ENCODE results near the gene C4orf17. TPM values are rescaled to one million over a fixed set of nuclear protein-coding genes. Genes with fewer than 3 reads are reported as not detected.

C4orf17 gene
- polyA plus RNA-seq, 1 of the 3 experiments (the other 2 are of a cell fraction) = not detected

DNA sequence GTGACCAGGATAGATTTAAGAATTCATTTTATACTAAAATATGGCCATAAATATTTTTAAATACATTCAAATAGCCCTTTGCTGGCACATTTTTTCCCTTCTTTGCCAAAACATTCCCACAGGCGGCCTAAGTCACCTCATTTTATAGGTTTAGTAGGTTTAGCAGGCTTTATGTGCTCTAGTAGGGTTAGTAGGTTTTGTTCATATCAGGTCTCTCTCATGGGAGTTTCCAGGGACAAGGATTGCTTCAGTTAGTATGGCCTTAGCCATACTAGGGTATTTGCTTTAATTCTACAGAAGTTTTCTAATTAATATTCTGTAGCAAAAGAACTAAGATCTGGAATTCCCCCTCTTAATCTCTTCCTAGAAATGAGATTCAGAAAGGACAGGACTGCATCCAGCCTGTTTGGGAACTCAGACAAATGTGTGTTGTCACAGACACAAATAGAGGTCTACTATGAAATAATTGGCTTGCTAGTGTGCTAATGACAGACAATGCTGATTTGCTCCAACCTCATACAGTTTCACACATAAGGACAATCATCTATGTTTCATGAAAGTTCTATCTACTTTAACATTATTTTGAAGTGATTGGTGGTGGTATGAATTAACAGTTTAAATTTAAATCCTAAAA is 63.0 kb downstream of the C4orf17 start:
- ChIA-PET POLR2A (no interaction called here), CTCF (interaction anchor here (0.9 to 1.7 kb wide), 2 partner anchors 13 to 235 kb away, joined by 4 to 5 read pairs; no protein-coding TSS in a partner anchor)

DNA sequence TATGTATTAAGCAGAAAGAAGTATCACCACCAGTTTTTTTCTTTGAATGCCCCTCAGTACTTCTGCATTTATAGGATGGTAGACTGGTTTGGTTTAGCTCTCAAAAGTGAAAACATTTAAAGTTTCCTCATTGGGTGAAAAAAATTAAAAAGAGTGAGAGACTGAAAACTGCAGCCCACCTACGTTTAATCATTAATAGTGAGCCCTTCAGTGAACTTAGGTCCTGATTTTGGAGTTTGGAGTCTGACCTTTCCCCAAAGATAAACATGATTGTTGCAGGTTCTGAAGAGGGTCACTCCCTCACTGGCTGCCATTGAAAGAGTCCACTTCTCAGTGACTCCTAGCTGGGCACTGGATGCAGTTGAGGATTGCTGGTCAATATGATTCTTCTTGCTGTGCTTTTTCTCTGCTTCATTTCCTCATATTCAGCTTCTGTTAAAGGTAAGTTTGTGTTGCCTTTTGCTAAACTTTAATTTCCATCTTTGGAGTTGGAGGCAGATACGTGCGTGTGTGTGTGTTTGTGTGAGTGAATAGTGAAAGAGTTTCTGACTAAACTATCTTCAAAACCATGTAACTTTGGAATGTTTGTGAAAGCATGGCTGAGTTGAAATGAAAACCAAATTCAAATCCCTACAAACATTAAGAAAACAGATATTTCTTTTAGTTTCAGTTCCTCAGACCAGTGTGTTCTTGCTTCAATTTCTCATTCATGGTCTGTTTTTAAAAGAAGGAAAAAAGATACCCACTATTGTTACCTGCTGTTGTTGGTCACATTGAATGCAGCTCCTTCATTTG is 63.9 kb downstream of the C4orf17 start, which contains the start of gene MTTP:
Gene MTTP, plus strand, starts transcription at position 295 of the 795 bp plus-strand sequence. Its CDS starts 86 bp downstream, at position 381.
- Histone ChIP-seq H3K9me3 (no peaks in the 10 kb centered on the region), H3K79me2 (ENCODE audit: insufficient read depth) (no peaks in the 10 kb centered on the region), H4K20me1 (ENCODE audit: insufficient read depth) (no peaks in the 10 kb centered on the region), H3K27ac (ENCODE audit: low read depth in 2 of 2, low read length in 1 of 2) (no peak within 1 kb of the TSS), H3K4me1 (ENCODE audit: control insufficient read depth in 1 of 2, insufficient read depth in 2 of 2, low read depth in 1 of 2, low read length in 1 of 2) (no peaks in the 10 kb centered on the region), H2AFZ (ENCODE audit: low read depth) (no peak within 1 kb of the TSS), H3K36me3 (replicated peaks in 1 of 2; ENCODE audit: control insufficient read depth in 1 of 2, insufficient read depth in 2 of 2, low read length in 1 of 2) (no peaks in the 10 kb centered on the region), H3F3A (replicated peaks; ENCODE audit: insufficient read depth) (no peaks in the 10 kb centered on the region), H3K4me2 (no peak within 1 kb of the TSS), H3K9ac (no peak within 1 kb of the TSS), H3K9me2 (no peaks in the 10 kb centered on the region), H3K27me3 (ENCODE audit: insufficient read depth) (no peaks in the 10 kb centered on the region), H3K4me3 (ENCODE audit: low read depth in 2 of 2, low read length in 1 of 2) (no peak within 1 kb of the TSS)
- CTCF ChIA-PET = interaction anchor here (1.7 kb wide), 1 partner anchor 234 kb away, joined by 5 read pairs; no protein-coding TSS in a partner anchor
- TF ChIP-seq RFX5 (IDR thresholded peaks at IDR 0.05; ENCODE audit: low read length) (no peak), TCF12 (IDR thresholded peaks at IDR 0.05) (no peak), FOXM1 (IDR thresholded peaks at IDR 0.05; ENCODE audit: low read depth) (no peak), TAF1 (IDR thresholded peaks at IDR 0.05; ENCODE audit: borderline replicate concordance, low read depth, low read length) (no peak), FOXJ3 (CRISPR knock-in tag; IDR thresholded peaks at IDR 0.05) (no peak), NFIC (IDR thresholded peaks at IDR 0.05; ENCODE audit: borderline replicate concordance) (no peak), NRF1 (IDR thresholded peaks at IDR 0.05; ENCODE audit: low read depth, low read length) (no peak), GATA2 (CRISPR knock-in tag; IDR thresholded peaks at IDR 0.05) (no peak), YY1 (IDR thresholded peaks at IDR 0.05; ENCODE audit: low read depth) (no peak), MXI1 (IDR thresholded peaks at IDR 0.05; ENCODE audit: low read depth, low read length) (no peak)
- TF ChIP-seq, protein P1, sequence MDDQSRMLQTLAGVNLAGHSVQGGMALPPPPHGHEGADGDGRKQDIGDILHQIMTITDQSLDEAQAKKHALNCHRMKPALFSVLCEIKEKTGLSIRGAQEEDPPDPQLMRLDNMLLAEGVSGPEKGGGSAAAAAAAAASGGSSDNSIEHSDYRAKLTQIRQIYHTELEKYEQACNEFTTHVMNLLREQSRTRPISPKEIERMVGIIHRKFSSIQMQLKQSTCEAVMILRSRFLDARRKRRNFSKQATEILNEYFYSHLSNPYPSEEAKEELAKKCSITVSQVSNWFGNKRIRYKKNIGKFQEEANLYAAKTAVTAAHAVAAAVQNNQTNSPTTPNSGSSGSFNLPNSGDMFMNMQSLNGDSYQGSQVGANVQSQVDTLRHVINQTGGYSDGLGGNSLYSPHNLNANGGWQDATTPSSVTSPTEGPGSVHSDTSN (IDR thresholded peaks at IDR 0.05) = no peak
- TF ChIP-seq, protein P2, sequence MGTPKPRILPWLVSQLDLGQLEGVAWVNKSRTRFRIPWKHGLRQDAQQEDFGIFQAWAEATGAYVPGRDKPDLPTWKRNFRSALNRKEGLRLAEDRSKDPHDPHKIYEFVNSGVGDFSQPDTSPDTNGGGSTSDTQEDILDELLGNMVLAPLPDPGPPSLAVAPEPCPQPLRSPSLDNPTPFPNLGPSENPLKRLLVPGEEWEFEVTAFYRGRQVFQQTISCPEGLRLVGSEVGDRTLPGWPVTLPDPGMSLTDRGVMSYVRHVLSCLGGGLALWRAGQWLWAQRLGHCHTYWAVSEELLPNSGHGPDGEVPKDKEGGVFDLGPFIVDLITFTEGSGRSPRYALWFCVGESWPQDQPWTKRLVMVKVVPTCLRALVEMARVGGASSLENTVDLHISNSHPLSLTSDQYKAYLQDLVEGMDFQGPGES (IDR thresholded peaks at IDR 0.05; ENCODE audit: low read depth, low read length) = no peak
- WGBS (ENCODE audit: low lambda C conversion rate) = 67% methylated on average over 3 of the region's 3 CpGs
- DNase-seq = no peak
- POLR2A ChIA-PET = no interaction called here

More for the DNA sequence above, 63.0 kb downstream of the C4orf17 start:
- WGBS (ENCODE audit: low lambda C conversion rate) = 14% methylated on average over 1 of the region's 1 CpG
- Histone ChIP-seq H3K36me3 (replicated peaks in 1 of 2; ENCODE audit: control insufficient read depth in 1 of 2, insufficient read depth in 2 of 2, low read length in 1 of 2) (no peaks in the 10 kb centered on the region), H3K4me3 (ENCODE audit: low read depth in 2 of 2, low read length in 1 of 2) (no peak overlapping the region), H3K79me2 (ENCODE audit: insufficient read depth) (no peaks in the 10 kb centered on the region), H4K20me1 (ENCODE audit: insufficient read depth) (no peaks in the 10 kb centered on the region), H3K4me2 (no peak overlapping the region), H3K9me2 (no peaks in the 10 kb centered on the region), H3K9ac (no peak overlapping the region), H3K9me3 (no peaks in the 10 kb centered on the region), H2AFZ (ENCODE audit: low read depth) (no peak overlapping the region), H3K4me1 (ENCODE audit: control insufficient read depth in 1 of 2, insufficient read depth in 2 of 2, low read depth in 1 of 2, low read length in 1 of 2) (no peaks in the 10 kb centered on the region), H3F3A (replicated peaks; ENCODE audit: insufficient read depth) (no peaks in the 10 kb centered on the region), H3K27ac (ENCODE audit: low read depth in 2 of 2, low read length in 1 of 2) (no peak overlapping the region), H3K27me3 (ENCODE audit: insufficient read depth) (no peaks in the 10 kb centered on the region)
- DNase-seq = no peak
- TF ChIP-seq SMC3 (IDR thresholded peaks at IDR 0.05; ENCODE audit: low read depth, low read length) (no peak), JUND (IDR thresholded peaks at IDR 0.05) (no peak), TEAD4 (IDR thresholded peaks at IDR 0.05; ENCODE audit: borderline replicate concordance, insufficient read depth) (no peak), YY1 (IDR thresholded peaks at IDR 0.05; ENCODE audit: low read depth) (no peak), EP300 (IDR thresholded peaks at IDR 0.05; ENCODE audit: borderline replicate concordance in 1 of 2, low read depth in 1 of 2, low read length in 1 of 2) (no peak), GATA2 (CRISPR knock-in tag; IDR thresholded peaks at IDR 0.05) (no peak), TCF12 (IDR thresholded peaks at IDR 0.05) (no peak), TAF1 (IDR thresholded peaks at IDR 0.05; ENCODE audit: borderline replicate concordance, low read depth, low read length) (no peak)
- TF ChIP-seq, protein P1 (IDR thresholded peaks at IDR 0.05) = no peak

Measured in SK-N-SH (cell line).